Skin of body (tissue), 2 donors: ENCODE data around the gene ITIH5. TPM values are rescaled to one million over a fixed set of nuclear protein-coding genes. Genes with fewer than 3 reads are reported as not detected.

ENCODE experiments used
- DNase-seq: peaks from one replicate; lab custom pipeline; 2025; lab: John Stamatoyannopoulos, UW
- total RNA-seq: library from RNA; depleted of rRNA; stranded (reverse); fragments of >200 nt; gene quantifications from one replicate; pipeline ENCODE4 v1.2.3, GENCODE V29; 2014

The ITIH5 gene
- total RNA-seq, 1 donor from 2014 or later, result 28.4 TPM

GRCh38 chr10:7551289-7551688, 115.5 kb downstream of the ITIH5 start:
- DNase-seq, result no peak

- no peak for DNase-seq
Observed at GRCh38 chr10:7550013-7550412, 116.8 kb downstream of the ITIH5 start.

- DNase-seq, result peak; percentile 68
Observed at GRCh38 chr10:7547829-7548228, 118.9 kb downstream of the ITIH5 start.

GRCh38 chr10:7547206-7547605, 119.6 kb downstream of the ITIH5 start:
- peak; percentile 97 for DNase-seq

GRCh38 chr10:7546385-7546967, 120.3 kb downstream of the ITIH5 start:
- DNase-seq, result no peak

- DNase-seq, result no peak
Observed at GRCh38 chr10:7545792-7546191, 121.0 kb downstream of the ITIH5 start.

GRCh38 chr10:7545261-7545660, 121.5 kb downstream of the ITIH5 start:
- no peak for DNase-seq

GRCh38 chr10:7544203-7544602, 122.6 kb downstream of the ITIH5 start:
- peak; percentile 77 for DNase-seq

- DNase-seq, result no peak
Observed at GRCh38 chr10:7542189-7542914, 124.4 kb downstream of the ITIH5 start.

GRCh38 chr10:7541137-7542087, 125.4 kb downstream of the ITIH5 start:
- peak; percentile 42 for DNase-seq

- DNase-seq, result no peak
Observed at GRCh38 chr10:7538970-7539654, 127.7 kb downstream of the ITIH5 start.

GRCh38 chr10:7537126-7537525, 129.6 kb downstream of the ITIH5 start:
- no peak for DNase-seq

- no peak for DNase-seq
Observed at GRCh38 chr10:7534480-7534852, 132.3 kb downstream of the ITIH5 start.

- no peak for DNase-seq
Observed at GRCh38 chr10:7533657-7534479, 132.9 kb downstream of the ITIH5 start.

- no peak for DNase-seq
Observed at GRCh38 chr10:7532723-7533498, 133.9 kb downstream of the ITIH5 start.

GRCh38 chr10:7529638-7530037, 137.1 kb downstream of the ITIH5 start:
- DNase-seq, result no peak

- DNase-seq, result no peak
Observed at GRCh38 chr10:7527468-7527867, 139.3 kb downstream of the ITIH5 start.

GRCh38 chr10:7526017-7526400, 140.8 kb downstream of the ITIH5 start:
- no peak for DNase-seq

GRCh38 chr10:7525314-7526016, 141.3 kb downstream of the ITIH5 start:
- peak; percentile 91 for DNase-seq
